ELF-1 (cell line): ENCODE data around the gene ARHGAP42.

ENCODE experiments used
- DNase-seq: peaks from one replicate; pipeline ENCODE4 v3.0.0-alpha.2; 2016; ENCODE audit warnings: low read depth, low spot score

ARHGAP42 gene

GRCh38 chr11:100799445-100799844 is 112.4 kb downstream of the ARHGAP42 start:
- no peak for DNase-seq

- DNase-seq = peak; percentile 30
Observed at GRCh38 chr11:100800202-100800601, 113.1 kb downstream of the ARHGAP42 start.

GRCh38 chr11:100801225-100801999 is 114.3 kb downstream of the ARHGAP42 start:
- DNase-seq = no peak

GRCh38 chr11:100805506-100806199 is 118.6 kb downstream of the ARHGAP42 start:
- DNase-seq = no peak

- no peak for DNase-seq
Observed at GRCh38 chr11:100806296-100806695, 119.2 kb downstream of the ARHGAP42 start.

GRCh38 chr11:100808904-100809491 is 121.9 kb downstream of the ARHGAP42 start:
- DNase-seq = peak; percentile 27

- no peak for DNase-seq
Observed at GRCh38 chr11:100810146-100810545, 123.1 kb downstream of the ARHGAP42 start.

GRCh38 chr11:100810666-100811065 is 123.6 kb downstream of the ARHGAP42 start:
- no peak for DNase-seq

- DNase-seq = no peak
Observed at GRCh38 chr11:100812517-100812916, 125.4 kb downstream of the ARHGAP42 start.

GRCh38 chr11:100815787-100816330 is 128.8 kb downstream of the ARHGAP42 start:
- DNase-seq = no peak

- no peak for DNase-seq
Observed at GRCh38 chr11:100816823-100817222, 129.7 kb downstream of the ARHGAP42 start.

- DNase-seq = no peak
Observed at GRCh38 chr11:100817620-100818019, 130.5 kb downstream of the ARHGAP42 start.

- no peak for DNase-seq
Observed at GRCh38 chr11:100820621-100821020, 133.5 kb downstream of the ARHGAP42 start.

GRCh38 chr11:100821198-100821597 is 134.1 kb downstream of the ARHGAP42 start:
- DNase-seq = no peak

- no peak for DNase-seq
Observed at GRCh38 chr11:100823360-100823759, 136.3 kb downstream of the ARHGAP42 start.

- DNase-seq = no peak
Observed at GRCh38 chr11:100824041-100824809, 137.1 kb downstream of the ARHGAP42 start.

- DNase-seq = no peak
Observed at GRCh38 chr11:100825626-100826025, 138.5 kb downstream of the ARHGAP42 start.

- peak; percentile 41 for DNase-seq
Observed at GRCh38 chr11:100827934-100828661, 141.0 kb downstream of the ARHGAP42 start.

- DNase-seq = no peak
Observed at GRCh38 chr11:100830274-100830673, 143.2 kb downstream of the ARHGAP42 start.

- no peak for DNase-seq
Observed at GRCh38 chr11:100830978-100831732, 144.1 kb downstream of the ARHGAP42 start.
